IgD-negative memory B cell (primary cell): ENCODE results near the gene CES3. TPM values are rescaled to one million over a fixed set of nuclear protein-coding genes. Genes with fewer than 3 reads are reported as not detected.
"Not testable (repeated sequence)": the region's sequence is repeated elsewhere in the genome, so short reads cannot be mapped to it uniquely, and the experiment has no call there.

Source experiments
- H3K27ac Mint-ChIP-seq, 3 donors: one replicate each; pipeline ENCODE4 v1.8.0; 2020 to 2022; ENCODE audit warnings: mild to moderate bottlenecking in 3 of 3, mixed read lengths in 3 of 3, moderate library complexity in 1 of 3
- H3K27me3 Mint-ChIP-seq: one replicate; pipeline ENCODE4 v1.8.0; 2021; ENCODE audit warnings: mixed read lengths
- H3K36me3 Mint-ChIP-seq: one replicate; pipeline ENCODE4 v1.8.0; 2020; ENCODE audit warnings: mild to moderate bottlenecking, mixed read lengths
- H3K4me1 Mint-ChIP-seq, 3 donors: one replicate each; pipeline ENCODE4 v1.8.0; 2020 to 2022; ENCODE audit warnings: mixed read lengths in 3 of 3, mild to moderate bottlenecking in 1 of 3
- H3K4me3 Mint-ChIP-seq, 4 donors: one replicate each; pipeline ENCODE4 v1.8.0; 2020 to 2022; ENCODE audit warnings: mild to moderate bottlenecking in 4 of 4, mixed read lengths in 4 of 4, moderate library complexity in 3 of 4
- H3K9me3 Mint-ChIP-seq, 3 donors: one replicate each; pipeline ENCODE4 v1.8.0; 2020 to 2021; ENCODE audit warnings: mixed read lengths in 3 of 3, mild to moderate bottlenecking in 1 of 3
- polyA plus RNA-seq: library from polyadenylated mRNA; unstranded; fragments of 300-500 nt; fragmentation: Illumina TruSeq; gene quantifications from one replicate; pipeline ENCODE4 v1.2.3, GENCODE V29; 2021

CES3 gene
- polyA plus RNA-seq, 1 donor from 2014 or later: 0.35 TPM

GRCh38 chr16:66959704-66960161, 1.3 kb upstream of the CES3 start:
- H3K4me1 Mint-ChIP-seq: peaks cover 4 to 11% (median 9%) of the 10 kb centered on the region in 3 donors
- peak overlapping the region in 1 of 4 donors; percentile 47 for H3K4me3 Mint-ChIP-seq
- H3K27ac Mint-ChIP-seq: no peak overlapping the region
- peaks cover 3% of the 10 kb centered on the region for H3K36me3 Mint-ChIP-seq
- peaks cover 2% of the 10 kb centered on the region for H3K27me3 Mint-ChIP-seq
- H3K9me3 Mint-ChIP-seq: no peaks in the 10 kb centered on the region

GRCh38 chr16:66960270-66960669, 796 bp upstream of the CES3 start:
- H3K4me1 Mint-ChIP-seq: peaks cover 4 to 11% (median 11%) of the 10 kb centered on the region in 3 donors
- peaks cover 2% of the 10 kb centered on the region for H3K27me3 Mint-ChIP-seq
- no peak overlapping the region for H3K27ac Mint-ChIP-seq
- peaks cover 3% of the 10 kb centered on the region for H3K36me3 Mint-ChIP-seq
- H3K9me3 Mint-ChIP-seq: no peaks in the 10 kb centered on the region
- peak overlapping the region in 1 of 4 donors; percentile 33 for H3K4me3 Mint-ChIP-seq

DNA sequence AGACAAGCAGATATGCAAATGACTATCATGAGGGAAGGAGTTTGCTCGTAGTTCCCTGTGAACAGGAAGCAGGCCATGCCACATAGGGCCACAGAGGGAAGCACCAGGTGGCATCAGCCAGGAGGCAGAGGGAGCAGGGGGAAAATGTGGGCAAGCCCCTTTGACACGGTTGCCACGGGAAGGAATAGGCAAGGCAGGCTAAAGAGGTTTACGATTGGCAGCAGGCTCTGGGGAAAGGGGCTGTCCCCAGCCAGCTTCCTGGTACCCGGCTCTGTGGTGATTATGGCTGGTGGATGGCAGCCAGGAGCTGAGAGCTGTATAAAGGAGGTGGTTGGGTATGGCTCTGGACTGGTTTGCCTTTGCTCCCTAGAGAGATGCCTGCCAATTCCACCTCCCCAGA, 848 bp downstream of the CES3 start:
- H3K27ac Mint-ChIP-seq: peak overlapping the region in 1 of 3 donors; percentile 40
- H3K4me3 Mint-ChIP-seq: no peak overlapping the region
- peaks cover 4 to 11% (median 11%) of the 10 kb centered on the region in 3 donors for H3K4me1 Mint-ChIP-seq
- peaks cover 3% of the 10 kb centered on the region for H3K36me3 Mint-ChIP-seq
- peaks cover 2% of the 10 kb centered on the region for H3K27me3 Mint-ChIP-seq
- no peaks in the 10 kb centered on the region for H3K9me3 Mint-ChIP-seq

- Mint-ChIP-seq H3K27ac (peak overlapping the region in 1 of 3 donors; percentile 57), H3K9me3 (no peaks in the 10 kb centered on the region), H3K4me1 (peaks cover 4 to 11% (median 9%) of the 10 kb centered on the region in 3 donors), H3K27me3 (peaks cover 2% of the 10 kb centered on the region), H3K36me3 (peaks cover under 1% of the 10 kb centered on the region), H3K4me3 (no peak overlapping the region)
These were observed 3.0 kb downstream of the CES3 start for GRCh38 chr16:66964049-66964448.

- Mint-ChIP-seq H3K36me3 (no peaks in the 10 kb centered on the region), H3K4me3 (no peak overlapping the region), H3K27me3 (peaks cover 2% of the 10 kb centered on the region), H3K4me1 (peaks cover 0 to 2% (median 0%) of the 10 kb centered on the region in 3 donors), H3K9me3 (no peaks in the 10 kb centered on the region), H3K27ac (no peak overlapping the region)
These were observed 7.8 kb downstream of the CES3 start for GRCh38 chr16:66968847-66969246.

GRCh38 chr16:66970775-66971720, 10.0 kb downstream of the CES3 start:
- Mint-ChIP-seq H3K27ac (no peak overlapping the region), H3K4me1 (peaks cover 0 to 2% (median 0%) of the 10 kb centered on the region in 3 donors), H3K9me3 (no peaks in the 10 kb centered on the region), H3K27me3 (peaks cover 3% of the 10 kb centered on the region), H3K4me3 (no peak overlapping the region), H3K36me3 (no peaks in the 10 kb centered on the region)

- H3K9me3 Mint-ChIP-seq: no peaks in the 10 kb centered on the region
- H3K4me1 Mint-ChIP-seq: peaks cover 0 to 2% (median 0%) of the 10 kb centered on the region in 3 donors
- H3K36me3 Mint-ChIP-seq: no peaks in the 10 kb centered on the region
- H3K4me3 Mint-ChIP-seq: no peak overlapping the region
- no peak overlapping the region for H3K27ac Mint-ChIP-seq
- H3K27me3 Mint-ChIP-seq: peaks cover 7% of the 10 kb centered on the region
These were observed 11.9 kb downstream of the CES3 start for GRCh38 chr16:66972983-66973382.

GRCh38 chr16:66973716-66974115, 12.7 kb downstream of the CES3 start:
- Mint-ChIP-seq H3K27ac (no peak overlapping the region), H3K36me3 (no peaks in the 10 kb centered on the region), H3K4me1 (peaks cover 0 to 2% (median 0%) of the 10 kb centered on the region in 3 donors), H3K27me3 (peaks cover 7% of the 10 kb centered on the region), H3K9me3 (no peaks in the 10 kb centered on the region), H3K4me3 (no peak overlapping the region)

DNA sequence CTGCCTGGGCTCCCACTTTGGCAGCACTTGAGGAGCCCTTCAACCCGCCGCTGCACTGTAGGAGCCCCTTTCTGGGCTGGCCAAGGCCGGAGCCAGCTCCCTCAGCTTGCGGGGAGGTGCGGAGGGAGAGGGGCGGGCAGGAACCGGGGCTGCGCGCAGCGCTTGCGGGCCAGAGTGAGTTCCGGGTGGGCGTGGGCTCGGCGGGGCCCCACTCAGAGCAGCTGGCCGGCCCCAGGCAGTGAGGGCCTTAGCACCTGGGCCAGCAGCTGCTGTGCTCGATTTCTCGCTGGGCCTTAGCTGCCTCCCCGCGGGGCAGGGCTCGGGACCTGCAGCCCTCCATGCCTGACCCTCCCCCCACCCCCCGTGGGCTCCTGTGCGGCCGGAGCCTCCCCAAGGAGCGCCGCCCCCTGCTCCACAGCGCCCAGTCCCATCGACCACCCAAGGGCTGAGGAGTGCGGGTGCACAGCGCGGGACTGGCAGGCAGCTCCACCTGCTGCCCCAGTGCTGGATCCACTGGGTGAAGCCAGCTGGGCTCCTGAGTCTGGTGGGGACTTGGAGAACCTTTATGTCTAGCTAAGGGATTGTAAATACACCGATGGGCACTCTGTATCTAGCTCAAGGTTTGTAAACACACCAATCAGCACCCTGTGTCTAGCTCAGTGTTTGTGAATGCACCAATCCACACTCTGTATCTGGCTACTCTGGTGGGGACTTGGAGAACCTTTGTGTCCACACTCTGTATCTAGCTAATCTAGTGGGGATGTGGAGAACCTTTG, 13.3 kb downstream of the CES3 start:
- H3K4me1 Mint-ChIP-seq, H3K36me3 Mint-ChIP-seq, H3K9me3 Mint-ChIP-seq, H3K4me3 Mint-ChIP-seq, H3K27me3 Mint-ChIP-seq, H3K27ac Mint-ChIP-seq: not testable (repeated sequence)

DNA sequence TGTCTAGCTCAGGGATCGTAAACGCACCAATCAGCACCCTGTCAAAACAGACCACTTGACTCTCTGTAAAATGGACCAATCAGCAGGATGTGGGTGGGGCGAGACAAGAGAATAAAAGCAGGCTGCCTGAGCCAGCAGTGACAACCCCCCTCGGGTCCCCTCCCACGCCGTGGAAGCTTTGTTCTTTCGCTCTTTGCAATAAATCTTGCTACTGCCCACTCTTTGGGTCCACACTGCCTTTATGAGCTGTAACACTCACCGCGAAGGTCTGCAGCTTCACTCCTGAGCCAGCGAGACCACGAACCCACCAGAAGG, 13.8 kb downstream of the CES3 start:
- H3K4me1 Mint-ChIP-seq, H3K36me3 Mint-ChIP-seq, H3K27ac Mint-ChIP-seq, H3K4me3 Mint-ChIP-seq, H3K9me3 Mint-ChIP-seq: not testable (repeated sequence)
- peaks cover 10% of the 10 kb centered on the region for H3K27me3 Mint-ChIP-seq

- Mint-ChIP-seq H3K27ac (no peak overlapping the region), H3K4me3 (no peak overlapping the region), H3K27me3 (peaks cover 10% of the 10 kb centered on the region), H3K9me3 (no peaks in the 10 kb centered on the region), H3K36me3 (no peaks in the 10 kb centered on the region), H3K4me1 (peaks cover 0 to 2% (median 0%) of the 10 kb centered on the region in 3 donors)
These were observed 14.3 kb downstream of the CES3 start for GRCh38 chr16:66975302-66975893.

- peaks cover 0 to 2% (median 0%) of the 10 kb centered on the region in 3 donors for H3K4me1 Mint-ChIP-seq
These were observed 15.7 kb downstream of the CES3 start for GRCh38 chr16:66976746-66977145.

GRCh38 chr16:66977341-66978113, 16.5 kb downstream of the CES3 start:
- Mint-ChIP-seq H3K36me3 (no peaks in the 10 kb centered on the region), H3K9me3 (no peaks in the 10 kb centered on the region), H3K4me3 (no peak overlapping the region), H3K27ac (peak overlapping the region in 1 of 3 donors; percentile 40), H3K27me3 (peaks cover 10% of the 10 kb centered on the region), H3K4me1 (peaks cover 0 to 2% (median 0%) of the 10 kb centered on the region in 3 donors)

More at GRCh38 chr16:66976746-66977145, 15.7 kb downstream of the CES3 start:
- peaks cover 10% of the 10 kb centered on the region for H3K27me3 Mint-ChIP-seq
- H3K4me3 Mint-ChIP-seq: no peak overlapping the region
- H3K27ac Mint-ChIP-seq: peak overlapping the region in 1 of 3 donors; percentile 58
- no peaks in the 10 kb centered on the region for H3K36me3 Mint-ChIP-seq
- H3K9me3 Mint-ChIP-seq: no peaks in the 10 kb centered on the region

DNA sequence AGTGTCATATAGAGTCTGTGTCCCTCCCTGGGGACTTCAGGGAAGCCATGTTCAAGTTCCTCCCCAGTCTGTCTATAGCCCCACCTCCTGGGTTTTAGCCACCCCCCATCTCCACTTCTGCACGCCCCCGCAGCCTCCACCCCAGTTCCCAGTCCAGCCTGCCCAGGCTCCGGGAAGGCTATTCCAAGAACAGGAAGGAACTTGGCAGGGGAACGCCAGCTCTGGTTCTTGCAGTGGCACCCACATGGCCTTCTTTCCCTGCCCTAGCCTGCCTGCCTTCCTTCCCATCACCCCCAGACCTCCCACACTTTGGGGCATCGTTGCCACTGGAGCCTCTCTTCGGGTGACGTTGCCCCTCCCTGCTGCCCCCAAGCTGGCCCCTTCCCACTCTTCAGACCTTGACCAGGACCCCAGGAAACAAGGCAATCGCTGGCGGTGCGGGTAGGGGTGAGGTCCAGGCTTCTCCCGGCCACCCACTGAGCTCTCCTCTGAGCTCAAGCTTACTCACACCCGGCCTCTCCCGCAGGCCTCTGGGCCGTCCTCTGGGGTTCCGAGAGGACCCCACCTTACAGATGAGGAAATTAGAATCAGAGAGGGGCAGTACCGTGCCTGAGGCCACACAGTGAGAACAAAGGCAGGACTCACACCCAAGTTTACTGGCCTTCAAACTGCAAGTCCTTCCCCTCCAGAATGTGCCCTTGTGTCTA, 18.1 kb downstream of the CES3 start:
- Mint-ChIP-seq H3K36me3 (no peaks in the 10 kb centered on the region), H3K4me3 (no peak overlapping the region), H3K9me3 (no peaks in the 10 kb centered on the region), H3K4me1 (peaks cover 0 to 2% (median 0%) of the 10 kb centered on the region in 3 donors), H3K27ac (no peak overlapping the region), H3K27me3 (peaks cover 10% of the 10 kb centered on the region)
